Right atrium auricular region (tissue), 2 donors: ENCODE data around the gene ACSF3. TPM values are rescaled to one million over a fixed set of nuclear protein-coding genes. Genes with fewer than 3 reads are reported as not detected.
A peak's percentile ranks its signal among the peaks of the same experiment; 100 is the strongest.

ENCODE experiments used
- DNase-seq: peaks from one replicate; pipeline ENCODE4 v3.0.0-alpha.2; 2019; ENCODE audit warnings: low spot score
- H3K27ac ChIP-seq, 2 donors: fragments of 200-600 bp; sonication (generic); 1 replicate in 1 of 2; 2 replicates in 1 of 2; pipeline ENCODE4 v1.5.1; 2016 to 2019
- H3K27me3 ChIP-seq, 2 donors: fragments of 200-600 bp; sonication (generic); one replicate each; pipeline versions ENCODE4 v1.5.1 to v1.6.0; 2017 to 2019
- H3K36me3 ChIP-seq: fragments of 200-600 bp; sonication (generic); one replicate; pipeline ENCODE4 v1.5.1; 2016
- H3K4me1 ChIP-seq, 2 donors: fragments of 200-600 bp; sonication (generic); one replicate each; pipeline versions ENCODE4 v1.5.1 to v1.6.0; 2017 to 2019
- H3K4me3 ChIP-seq, 2 donors: fragments of 200-600 bp; sonication (generic); 1 replicate in 1 of 2; 2 replicates in 1 of 2; pipeline ENCODE4 v1.5.1; 2017 to 2019; ENCODE audit warnings: mild to moderate bottlenecking in 1 of 2, moderate library complexity in 1 of 2
- H3K9me3 ChIP-seq, 2 donors: fragments of 200-600 bp; sonication (generic); one replicate each; pipeline ENCODE4 v1.5.1; 2019
- total RNA-seq, 2 donors: library from RNA; depleted of rRNA; stranded (reverse); fragments of >200 nt; gene quantifications; one replicate each; pipeline ENCODE4 v1.1.0, GENCODE V29; 2016
- TF ChIP-seq, protein P1 (sequence below), 2 donors: fragments of 200-600 bp; sonication (generic); IDR thresholded peaks; one replicate each; pipeline ENCODE4 v1.5.1; 2019; ENCODE audit warnings: antibody characterized with exemption in 2 of 2

ACSF3 gene
- total RNA-seq, 2 donors from 2014 or later: 13.4 to 15.9 TPM

DNA sequence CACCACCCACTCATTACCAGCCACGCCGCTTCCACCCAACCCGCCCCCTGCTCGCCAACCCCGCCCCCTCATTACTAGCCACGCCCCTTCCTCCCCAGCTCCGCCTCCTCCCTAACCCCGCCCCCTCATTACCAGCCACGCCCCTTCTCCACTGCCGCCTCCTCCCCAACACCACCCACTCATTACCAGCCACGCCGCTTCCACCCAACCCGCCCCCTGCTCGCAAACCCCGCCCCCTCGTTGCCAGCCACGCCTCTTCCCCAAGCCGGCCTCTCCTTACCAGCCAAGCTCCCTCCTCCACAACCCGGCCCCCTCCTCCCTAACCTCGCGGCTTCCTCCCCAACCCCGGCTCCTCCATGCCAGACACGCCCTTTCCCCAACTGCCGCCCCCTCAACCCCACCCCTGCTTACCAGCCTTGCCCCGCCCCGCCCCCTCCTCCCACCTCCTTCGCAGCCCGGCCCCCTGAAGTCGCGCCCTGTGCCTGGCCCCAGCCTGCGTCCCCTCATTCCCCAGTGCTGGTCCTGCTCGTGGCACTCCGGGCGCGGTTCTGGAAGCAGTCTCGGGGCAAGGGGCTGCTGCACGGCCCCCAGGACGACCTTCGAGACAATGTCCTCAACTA is 99.4 kb downstream of the ACSF3 start:
- Histone ChIP-seq H3K9me3 (no peaks in the 10 kb centered on the region), H3K4me3 (peak overlapping the region in 1 of 2 donors; percentile 8), H3K4me1 (peaks cover 0 to 19% of the 10 kb centered on the region in 2 donors), H3K27me3 (no peaks in the 10 kb centered on the region), H3K36me3 (no peaks in the 10 kb centered on the region), H3K27ac (no peak overlapping the region)
- TF ChIP-seq, protein P1, sequence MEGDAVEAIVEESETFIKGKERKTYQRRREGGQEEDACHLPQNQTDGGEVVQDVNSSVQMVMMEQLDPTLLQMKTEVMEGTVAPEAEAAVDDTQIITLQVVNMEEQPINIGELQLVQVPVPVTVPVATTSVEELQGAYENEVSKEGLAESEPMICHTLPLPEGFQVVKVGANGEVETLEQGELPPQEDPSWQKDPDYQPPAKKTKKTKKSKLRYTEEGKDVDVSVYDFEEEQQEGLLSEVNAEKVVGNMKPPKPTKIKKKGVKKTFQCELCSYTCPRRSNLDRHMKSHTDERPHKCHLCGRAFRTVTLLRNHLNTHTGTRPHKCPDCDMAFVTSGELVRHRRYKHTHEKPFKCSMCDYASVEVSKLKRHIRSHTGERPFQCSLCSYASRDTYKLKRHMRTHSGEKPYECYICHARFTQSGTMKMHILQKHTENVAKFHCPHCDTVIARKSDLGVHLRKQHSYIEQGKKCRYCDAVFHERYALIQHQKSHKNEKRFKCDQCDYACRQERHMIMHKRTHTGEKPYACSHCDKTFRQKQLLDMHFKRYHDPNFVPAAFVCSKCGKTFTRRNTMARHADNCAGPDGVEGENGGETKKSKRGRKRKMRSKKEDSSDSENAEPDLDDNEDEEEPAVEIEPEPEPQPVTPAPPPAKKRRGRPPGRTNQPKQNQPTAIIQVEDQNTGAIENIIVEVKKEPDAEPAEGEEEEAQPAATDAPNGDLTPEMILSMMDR (IDR thresholded peaks at IDR 0.05): no peak
- DNase-seq: no peak

DNA sequence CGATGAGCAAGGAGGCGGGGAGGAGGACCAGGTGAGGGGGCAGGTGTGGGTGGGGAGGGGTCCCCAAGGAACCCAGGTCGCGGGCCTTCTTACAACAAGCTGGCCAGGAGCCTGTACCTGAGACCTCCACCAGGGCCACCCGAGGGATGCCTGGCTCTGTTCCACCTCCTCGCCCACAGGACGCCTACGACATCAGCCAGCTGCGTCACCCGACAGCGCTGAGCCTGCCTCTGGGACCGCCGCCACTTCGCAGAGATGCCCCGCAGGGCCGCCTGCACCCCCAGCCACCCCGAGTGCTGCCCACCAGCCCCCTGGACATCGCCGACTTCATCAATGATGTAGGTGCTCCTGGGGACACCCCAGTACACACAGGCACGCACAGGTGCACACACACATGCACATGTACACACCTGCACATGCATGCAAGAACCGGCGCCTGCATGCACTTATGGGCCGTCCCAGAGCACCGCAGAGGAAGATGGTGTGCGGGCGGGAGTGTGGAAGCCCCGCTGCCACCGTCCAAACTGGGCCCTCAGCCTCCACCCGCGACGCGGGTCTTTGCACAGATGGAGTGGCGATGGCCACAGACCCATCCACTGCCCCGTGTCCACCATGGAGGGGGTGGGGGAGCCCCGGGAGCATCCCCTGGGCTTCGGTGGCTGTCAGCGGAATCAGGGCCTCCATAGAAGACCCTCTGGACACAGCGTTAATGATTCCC is 100.1 kb downstream of the ACSF3 start:
- Histone ChIP-seq H3K36me3 (no peaks in the 10 kb centered on the region), H3K4me1 (peaks cover 0 to 19% of the 10 kb centered on the region in 2 donors), H3K4me3 (peak overlapping the region in 1 of 2 donors; percentile 8), H3K27me3 (peaks cover 0 to under 1% of the 10 kb centered on the region in 2 donors), H3K27ac (no peak overlapping the region), H3K9me3 (no peaks in the 10 kb centered on the region)
- DNase-seq: no peak
- TF ChIP-seq, protein P1 (IDR thresholded peaks at IDR 0.05): no peak

DNA sequence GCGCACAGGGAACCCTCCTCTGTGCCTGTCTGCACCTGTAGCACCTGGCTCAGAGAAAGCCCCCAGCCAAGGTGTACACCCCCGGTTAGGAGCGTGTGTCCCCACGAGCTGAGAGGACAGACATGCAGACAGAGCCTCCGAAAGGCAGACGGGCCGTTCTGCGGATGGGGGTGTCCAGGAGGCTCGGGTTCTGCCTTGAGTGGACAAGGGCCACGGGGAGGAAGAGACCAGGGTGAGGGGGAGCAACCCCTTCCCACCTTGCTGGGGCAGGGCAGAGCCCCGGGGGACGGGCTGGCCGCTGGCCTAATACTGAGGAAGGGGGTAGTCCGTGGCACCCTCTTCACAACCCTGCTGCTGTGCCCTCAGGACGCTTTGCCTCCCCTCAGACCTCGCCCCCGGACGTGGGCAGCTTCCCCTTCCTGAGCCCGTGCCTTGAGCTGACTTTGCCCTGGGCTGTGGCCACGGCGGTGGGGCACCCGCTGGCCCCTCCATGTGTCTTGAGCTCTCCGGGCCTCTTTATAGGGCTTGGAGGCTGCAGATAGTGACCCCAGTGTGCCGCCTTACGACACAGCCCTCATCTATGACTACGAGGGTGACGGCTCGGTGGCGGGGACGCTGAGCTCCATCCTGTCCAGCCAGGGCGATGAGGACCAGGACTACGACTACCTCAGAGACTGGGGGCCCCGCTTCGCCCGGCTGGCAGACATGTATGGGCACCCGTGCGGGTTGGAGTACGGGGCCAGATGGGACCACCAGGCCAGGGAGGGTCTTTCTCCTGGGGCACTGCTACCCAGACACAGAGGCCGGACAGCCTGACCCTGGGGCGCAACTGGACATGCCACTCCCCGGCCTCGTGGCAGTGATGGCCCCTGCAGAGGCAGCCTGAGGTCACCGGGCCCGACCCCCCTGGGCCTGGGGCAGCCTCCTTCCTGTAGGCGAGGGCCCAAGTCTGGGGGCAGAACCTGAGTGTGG is 101.0 kb downstream of the ACSF3 start:
- Histone ChIP-seq H3K4me1 (peaks cover 0 to 19% of the 10 kb centered on the region in 2 donors), H3K36me3 (no peaks in the 10 kb centered on the region), H3K9me3 (no peaks in the 10 kb centered on the region), H3K4me3 (no peak overlapping the region), H3K27ac (no peak overlapping the region), H3K27me3 (peaks cover 0 to 8% of the 10 kb centered on the region in 2 donors)
- no peak for DNase-seq
- TF ChIP-seq, protein P1 (IDR thresholded peaks at IDR 0.05): no peak

DNA sequence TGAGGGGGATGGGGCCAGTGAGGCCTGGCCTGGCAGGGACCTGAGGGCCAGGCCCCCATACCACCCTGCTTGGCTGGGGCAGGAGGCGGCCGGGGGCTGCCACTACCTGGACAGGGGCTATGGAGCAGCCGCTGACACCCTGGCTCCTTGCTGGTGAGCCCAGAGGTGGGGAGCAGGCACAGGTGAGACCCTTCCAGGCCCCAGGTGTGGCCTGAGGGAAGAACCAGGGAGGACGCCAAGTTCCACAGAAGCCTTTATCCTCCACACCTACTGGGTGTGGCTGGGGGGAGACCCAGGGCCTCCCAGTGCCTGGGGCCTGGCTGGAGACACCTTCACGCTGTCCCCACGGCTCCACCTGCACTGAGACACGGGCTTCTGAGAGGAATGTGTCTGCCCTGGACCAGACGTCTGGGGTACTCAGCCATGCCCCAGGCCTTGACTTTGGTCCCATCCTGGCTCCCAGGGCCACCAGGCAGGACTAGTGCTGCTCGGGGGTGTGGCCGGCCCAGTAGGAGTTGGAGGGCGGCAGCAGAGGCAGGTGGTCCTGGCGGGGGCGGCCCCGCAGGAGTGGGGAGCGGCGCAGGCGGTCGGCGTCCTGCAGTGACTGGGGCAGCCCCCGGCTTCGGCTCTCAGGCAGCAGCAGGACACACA is 102.0 kb downstream of the ACSF3 start:
- H3K4me3 ChIP-seq: no peak overlapping the region
- H3K27ac ChIP-seq: no peak overlapping the region
- TF ChIP-seq, protein P1 (IDR thresholded peaks at IDR 0.05): no peak
- H3K27me3 ChIP-seq: peaks cover 3 to 15% of the 10 kb centered on the region in 2 donors
- H3K9me3 ChIP-seq: no peaks in the 10 kb centered on the region
- H3K4me1 ChIP-seq: peaks cover 0 to 26% of the 10 kb centered on the region in 2 donors
- no peak for DNase-seq
- no peaks in the 10 kb centered on the region for H3K36me3 ChIP-seq

- TF ChIP-seq, protein P1 (IDR thresholded peaks at IDR 0.05): no peak
- H3K36me3 ChIP-seq: no peaks in the 10 kb centered on the region
- H3K27me3 ChIP-seq: peaks cover 4 to 20% of the 10 kb centered on the region in 2 donors
- no peak for DNase-seq
- no peak overlapping the region for H3K4me3 ChIP-seq
- H3K27ac ChIP-seq: no peak overlapping the region
- H3K9me3 ChIP-seq: no peaks in the 10 kb centered on the region
- peaks cover 0 to 28% of the 10 kb centered on the region in 2 donors for H3K4me1 ChIP-seq
These were observed 103.5 kb downstream of the ACSF3 start for GRCh38 chr16:89197033-89197632.
